Astrocyte (in vitro differentiated cells and primary cell): ENCODE measurements around the gene SAMD4A. TPM values are rescaled to one million over a fixed set of nuclear protein-coding genes. Genes with fewer than 3 reads are reported as not detected.

Source experiments
- DNase-seq: peaks from one replicate; pipeline ENCODE4 v3.0.0-alpha.2; 2010; ENCODE audit warnings: low read depth
- FAIRE-seq: peaks from 2 replicates; lab custom pipeline; 2011; peaks lifted over from hg19 to GRCh38; lab: Jason Lieb, UNC
- H2AFZ ChIP-seq: 2 replicates; pipeline ENCODE4 v1.6.0; 2012; ENCODE audit warnings: low read depth, low read length, inconsistent platforms
- H3K27ac ChIP-seq: 2 replicates; pipeline ENCODE4 v1.5.1; 2011; ENCODE audit warnings: low read depth, low read length, inconsistent platforms
- H3K27me3 ChIP-seq: 2 replicates; pipeline ENCODE4 v1.6.0; 2011; ENCODE audit warnings: low read length, inconsistent platforms; ENCODE audit not compliant: insufficient read depth
- H3K36me3 ChIP-seq: 2 replicates; pipeline ENCODE4 v1.5.1; 2011; ENCODE audit warnings: low read length, inconsistent platforms; ENCODE audit not compliant: insufficient read depth
- H3K4me1 ChIP-seq: 2 replicates; pipeline ENCODE4 v1.5.1; 2011; ENCODE audit warnings: low read length, inconsistent platforms; ENCODE audit not compliant: insufficient read depth
- H3K4me2 ChIP-seq: 2 replicates; pipeline ENCODE4 v1.6.0; 2012; ENCODE audit warnings: low read length, inconsistent platforms
- H3K4me3 ChIP-seq: 2 replicates; pipeline ENCODE4 v1.5.1; 2011; ENCODE audit warnings: low read depth, mild to moderate bottlenecking, low read length, inconsistent platforms; ENCODE audit not compliant: insufficient read depth
- H3K79me2 ChIP-seq: 2 replicates; pipeline ENCODE4 v1.6.0; 2012; ENCODE audit warnings: mild to moderate bottlenecking, low read length, inconsistent platforms; ENCODE audit not compliant: insufficient read depth
- H3K9ac ChIP-seq: 2 replicates; pipeline ENCODE4 v1.6.0; 2012; ENCODE audit warnings: mild to moderate bottlenecking, low read length, inconsistent platforms
- H3K9me3 ChIP-seq: 2 replicates; pipeline ENCODE4 v1.5.1; 2012; ENCODE audit warnings: low read depth, mild to moderate bottlenecking, low read length, inconsistent platforms; ENCODE audit not compliant: insufficient read depth
- H4K20me1 ChIP-seq: 2 replicates; pipeline ENCODE4 v1.6.0; 2012; ENCODE audit warnings: low read length, inconsistent platforms; ENCODE audit not compliant: insufficient read depth
- H3K27ac Mint-ChIP-seq: one replicate; pipeline ENCODE4 v1.8.0; 2021; ENCODE audit warnings: mild to moderate bottlenecking, mixed read lengths; ENCODE audit not compliant: unreplicated experiment
- H3K27me3 Mint-ChIP-seq: one replicate; pipeline ENCODE4 v1.8.0; 2021; ENCODE audit warnings: low read depth, mixed read lengths; ENCODE audit not compliant: unreplicated experiment
- H3K36me3 Mint-ChIP-seq: one replicate; pipeline ENCODE4 v1.8.0; 2021; ENCODE audit warnings: low read depth, mixed read lengths; ENCODE audit not compliant: unreplicated experiment
- H3K4me1 Mint-ChIP-seq: one replicate; pipeline ENCODE4 v1.8.0; 2021; ENCODE audit warnings: low read depth, mixed read lengths; ENCODE audit not compliant: unreplicated experiment
- H3K4me3 Mint-ChIP-seq: one replicate; pipeline ENCODE4 v1.8.0; 2021; ENCODE audit warnings: mild to moderate bottlenecking, moderate library complexity, mixed read lengths; ENCODE audit not compliant: unreplicated experiment
- H3K9me3 Mint-ChIP-seq: one replicate; pipeline ENCODE4 v1.8.0; 2021; ENCODE audit warnings: mild to moderate bottlenecking, mixed read lengths; ENCODE audit not compliant: unreplicated experiment
- CTCF ChIP-seq: IDR thresholded peaks from 2 replicates; pipeline ENCODE4 v1.5.1; 2011; ENCODE audit warnings: low read depth, mild to moderate bottlenecking, inconsistent platforms, low read length, moderate library complexity; ENCODE audit not compliant: insufficient read depth
- EZH2 ChIP-seq: IDR thresholded peaks from 2 replicates; pipeline ENCODE4 v1.6.1; 2012; ENCODE audit warnings: mild to moderate bottlenecking, low read length, inconsistent platforms; ENCODE audit not compliant: insufficient read depth
- total RNA-seq: library from RNA; stranded (reverse); gene quantifications from 2 replicates; pipeline ENCODE4 v1.2.1, GENCODE V29; 2021

SAMD4A gene
- total RNA-seq, 1 donor from 2014 or later, result 68.2 TPM

- Mint-ChIP-seq H3K27me3 (no peaks in the 10 kb centered on the region), H3K4me1 (peaks cover 28% of the 10 kb centered on the region), H3K4me3 (no peak overlapping the region), H3K9me3 (no peaks in the 10 kb centered on the region), H3K36me3 (peaks cover 8% of the 10 kb centered on the region), H3K27ac (no peak overlapping the region)
- no peak for FAIRE-seq
- H3K9ac ChIP-seq, result no peak overlapping the region
- no peaks in the 10 kb centered on the region for H3K9me3 ChIP-seq
- H3K79me2 ChIP-seq, result peaks cover 32% of the 10 kb centered on the region
- H3K4me2 ChIP-seq, result no peak overlapping the region
- H2AFZ ChIP-seq, result no peak overlapping the region
- H3K27ac ChIP-seq, result no peak overlapping the region
- no peak overlapping the region for H3K4me3 ChIP-seq
- no peaks in the 10 kb centered on the region for H3K36me3 ChIP-seq
- H3K4me1 ChIP-seq, result no peaks in the 10 kb centered on the region
- no peak for DNase-seq
- H3K27me3 ChIP-seq, result no peaks in the 10 kb centered on the region
- H4K20me1 ChIP-seq, result peaks cover 43% of the 10 kb centered on the region
- TF ChIP-seq CTCF (no peak), EZH2 (no peak)
Observed at GRCh38 chr14:54719406-54719805, 152.5 kb downstream of the SAMD4A start.

GRCh38 chr14:54722791-54723432 lies 156.0 kb downstream of the SAMD4A start:
- Histone ChIP-seq H3K79me2 (peaks cover 35% of the 10 kb centered on the region), H3K27me3 (no peaks in the 10 kb centered on the region), H4K20me1 (peaks cover 66% of the 10 kb centered on the region), H3K4me1 (no peaks in the 10 kb centered on the region), H3K27ac (no peak overlapping the region), H3K4me2 (no peak overlapping the region), H3K9me3 (no peaks in the 10 kb centered on the region), H3K4me3 (no peak overlapping the region), H3K9ac (no peak overlapping the region), H3K36me3 (no peaks in the 10 kb centered on the region), H2AFZ (no peak overlapping the region)
- H3K9me3 Mint-ChIP-seq, result no peaks in the 10 kb centered on the region
- FAIRE-seq (no peak), DNase-seq (peak; percentile 29)
- peaks cover 6% of the 10 kb centered on the region for H3K36me3 Mint-ChIP-seq
- H3K27ac Mint-ChIP-seq, result no peak overlapping the region
- TF ChIP-seq EZH2, result no peak
- TF ChIP-seq CTCF, result peak; percentile 19
- H3K4me3 Mint-ChIP-seq, result no peak overlapping the region
- peaks cover 19% of the 10 kb centered on the region for H3K4me1 Mint-ChIP-seq
- no peaks in the 10 kb centered on the region for H3K27me3 Mint-ChIP-seq

- H3K4me1 Mint-ChIP-seq, result peaks cover 25% of the 10 kb centered on the region
Observed at GRCh38 chr14:54724123-54724522, 157.2 kb downstream of the SAMD4A start.

More at GRCh38 chr14:54724123-54724522, 157.2 kb downstream of the SAMD4A start:
- no peaks in the 10 kb centered on the region for H3K9me3 ChIP-seq
- FAIRE-seq, result no peak
- Mint-ChIP-seq H3K27me3 (no peaks in the 10 kb centered on the region), H3K4me3 (no peak overlapping the region), H3K27ac (no peak overlapping the region), H3K9me3 (no peaks in the 10 kb centered on the region), H3K36me3 (peaks cover 2% of the 10 kb centered on the region)
- no peaks in the 10 kb centered on the region for H3K4me1 ChIP-seq
- DNase-seq, result no peak
- H3K9ac ChIP-seq, result no peak overlapping the region
- H3K4me3 ChIP-seq, result no peak overlapping the region
- H3K4me2 ChIP-seq, result no peak overlapping the region
- H3K79me2 ChIP-seq, result peaks cover 37% of the 10 kb centered on the region
- H3K27me3 ChIP-seq, result no peaks in the 10 kb centered on the region
- no peak overlapping the region for H2AFZ ChIP-seq
- H4K20me1 ChIP-seq, result peaks cover 65% of the 10 kb centered on the region
- TF ChIP-seq CTCF, result no peak
- TF ChIP-seq EZH2, result no peak
- no peak overlapping the region for H3K27ac ChIP-seq
- no peaks in the 10 kb centered on the region for H3K36me3 ChIP-seq
